K562 (cell line): ENCODE measurements around the gene CD72. TPM values are rescaled to one million over a fixed set of nuclear protein-coding genes. Genes with fewer than 3 reads are reported as not detected.

Experiments
- ATAC-seq: fragments of 200-7000 bp; cut with Tn5 transposase; 3 replicates; pipeline ENCODE4 v1.9.1; 2020; ENCODE audit warnings: moderate library complexity
- BruUV-seq: library from RNA; stranded (reverse); fragments of 400-500 nt; replicated peaks from 2 replicates; lab custom pipeline; 2021; lab: Mats Ljungman, UMichigan
- CTCF ChIA-PET: fragments of 300-600 bp; formaldehyde crosslinking; extraction: SDS; loops from one replicate; lab custom pipeline; 2021; ENCODE audit warnings: low intra/inter-chr PET ratio; lab: Yijun Ruan, JAX
- POLR2A ChIA-PET: fragments of 300-600, 350-650 bp; sonication (Branson Sonifier 250); formaldehyde crosslinking; extraction: SDS; loops from one replicate; lab custom pipeline; 2021; ENCODE audit warnings: antibody characterized with exemption, inconsistent platforms; lab: Yijun Ruan, JAX
- DNase-seq, 4 experiments: peaks; one replicate each; pipeline versions ENCODE4 v3.0.0 to v3.0.0-alpha.2; 2011 to 2018; ENCODE audit warnings: low spot score in 3 of 4, mixed read lengths in 3 of 4; ENCODE audit errors: extremely low read depth in 1 of 4
- FAIRE-seq: peaks from 2 replicates; lab custom pipeline; 2011; peaks lifted over from hg19 to GRCh38; lab: Jason Lieb, UNC
- H2AFZ ChIP-seq: 2 replicates; pipeline ENCODE4 v1.6.0; 2011; ENCODE audit warnings: low read depth, low read length, control low read depth, inconsistent platforms
- H3K27ac ChIP-seq: fragments of 200-600 bp; 3 replicates; pipeline ENCODE4 v1.8.0; 2011; ENCODE audit warnings: low read depth, mild to moderate bottlenecking, control low read depth, inconsistent platforms, low read length, moderate library complexity, mixed read lengths; ENCODE audit errors: extremely low read depth
- H3K27me3 ChIP-seq, 2 experiments: fragments of 300-600 bp in 1 of 2; 2 replicates in 1 of 2; 3 replicates in 1 of 2; pipeline versions ENCODE4 v1.6.0 to v1.8.0; 2011; ENCODE audit warnings: inconsistent platforms in 2 of 2, low read length in 2 of 2, mild to moderate bottlenecking in 1 of 2, mixed read lengths in 1 of 2, moderate library complexity in 1 of 2; ENCODE audit not compliant: control insufficient read depth in 2 of 2, insufficient read depth in 2 of 2
- H3K36me3 ChIP-seq: fragments of 300-600 bp; 3 replicates; pipeline ENCODE4 v1.8.0; 2011; ENCODE audit warnings: mild to moderate bottlenecking, low read length, inconsistent platforms; ENCODE audit not compliant: control insufficient read depth, insufficient read depth
- H3K4me1 ChIP-seq, 2 experiments: fragments of 200-600 bp in 1 of 2; replicated peaks in 1 of 2; 2 replicates in 1 of 2; 3 replicates in 1 of 2; pipeline versions ENCODE4 v1.5.1 to v1.8.0; 2011; ENCODE audit warnings: inconsistent platforms in 2 of 2, low read length in 2 of 2, mild to moderate bottlenecking in 1 of 2, mixed read lengths in 1 of 2, moderate library complexity in 1 of 2; ENCODE audit not compliant: control insufficient read depth in 2 of 2, insufficient read depth in 2 of 2
- H3K4me2 ChIP-seq: 2 replicates; pipeline ENCODE4 v1.6.1; 2011; ENCODE audit warnings: low read length, control low read depth, inconsistent platforms, mixed read lengths; ENCODE audit not compliant: insufficient read depth
- H3K4me3 ChIP-seq: fragments of 200-600 bp; sonication (generic), shearing (Covaris generic); 2 replicates; pipeline ENCODE4 v1.5.1; 2016; ENCODE audit warnings: control low read depth, inconsistent platforms
- H3K79me2 ChIP-seq: fragments of 200-600 bp; 3 replicates; pipeline ENCODE4 v1.8.0; 2011; ENCODE audit warnings: low read length, inconsistent platforms; ENCODE audit not compliant: control insufficient read depth, insufficient read depth
- H3K9ac ChIP-seq, 2 experiments: 2 replicates each; pipeline versions ENCODE4 v1.6.0 to v1.6.1; 2011; ENCODE audit warnings: low read depth in 2 of 2, low read length in 2 of 2, control low read depth in 1 of 2, inconsistent platforms in 1 of 2, mild to moderate bottlenecking in 1 of 2, mixed read lengths in 1 of 2; ENCODE audit not compliant: insufficient read depth in 1 of 2
- H3K9me1 ChIP-seq: one replicate; pipeline ENCODE4 v1.6.0; 2011; ENCODE audit warnings: inconsistent platforms, mild to moderate bottlenecking, low read length, moderate library complexity; ENCODE audit not compliant: control insufficient read depth, insufficient read depth
- H3K9me3 ChIP-seq: replicated peaks from 2 replicates; pipeline ENCODE4 v1.5.1; 2011; ENCODE audit warnings: low read depth, low read length, inconsistent platforms; ENCODE audit not compliant: control insufficient read depth, insufficient read depth
- H4K20me1 ChIP-seq: replicated peaks from 2 replicates; pipeline ENCODE4 v1.6.1; 2011; ENCODE audit warnings: low read length, inconsistent platforms, mixed read lengths; ENCODE audit not compliant: control insufficient read depth, insufficient read depth
- ELF1 ChIP-seq: fragments of 200-800 bp; sonication (Bioruptor generic); IDR thresholded peaks from 2 replicates; pipeline ENCODE4 v1.6.1; 2016; ENCODE audit warnings: missing genetic modification characterization, missing compliant biosample characterization
- NCOR1 ChIP-seq: fragments of 450-650 bp; IDR thresholded peaks from 2 replicates; pipeline ENCODE4 v1.6.1; 2016; ENCODE audit warnings: mild to moderate bottlenecking, moderate library complexity
- NFRKB ChIP-seq: fragments of 450-650 bp; IDR thresholded peaks from 2 replicates; pipeline ENCODE4 v1.6.1; 2016; ENCODE audit warnings: low read depth
- ZNF23 ChIP-seq: fragments of 250-450 bp; sonication (Bioruptor Pico); IDR thresholded peaks from 2 replicates; pipeline ENCODE4 v1.4.0; 2020; ENCODE audit warnings: mild to moderate bottlenecking
- ZNF324 ChIP-seq: fragments of 250-450 bp; sonication (Bioruptor Pico); IDR thresholded peaks from 2 replicates; pipeline ENCODE4 v1.4.0; 2020; ENCODE audit warnings: mild to moderate bottlenecking
- WGBS: fragments of 100-300 bp; shearing (Covaris generic); methylation state at CpG from one replicate; pipeline ENCODE4 v1.1.6; 2016; ENCODE audit warnings: low coverage, mixed read lengths; ENCODE audit not compliant: insufficient coverage; ENCODE audit errors: missing lambda C conversion rate; 5-methylcytosine and 5-hydroxymethylcytosine counted together
- in situ Hi-C: fragments of 300-500 bp; cut with MboI; formaldehyde crosslinking; loops from 4 replicates; pipeline ENCODE4 v1.15.0; 2018; ENCODE audit warnings: inconsistent platforms, mixed read lengths
- intact Hi-C: fragments of 100-400 bp; cut with micrococcal nuclease; formaldehyde crosslinking; loops from 2 replicates; pipeline ENCODE4 v1.14.2; 2022
- microRNA-seq: library from miRNA; unstranded; fragments of <30 nt; microRNA quantifications from one replicate; pipeline ENCODE4, GENCODE V29; 2018; ENCODE audit warnings: borderline microRNAs expressed
- polyA plus RNA-seq, 8 experiments: library from polyadenylated mRNA; depleted of rRNA in 4 of 8; stranded (reverse) in 5 of 8; unstranded in 3 of 8; fragments of >200 nt; fragmentation: Nextera tagmentation in 2 of 8; fragmentation: Illumina TruSeq in 1 of 8; extraction: Ambion mirVana in 2 of 8; extraction: Trizol in 1 of 8; gene quantifications; 2 replicates each; pipeline versions ENCODE4 v1.2.1 to v1.2.3, GENCODE V29; 2011 to 2014; ENCODE audit warnings: inconsistent platforms in 1 of 8, missing spikeins in 1 of 8
- small RNA-seq: library from RNA; depleted of rRNA; stranded (forward); fragments of <200 nt; gene quantifications from one replicate; pipeline ENCODE3, GENCODE V24; 2014
- total RNA-seq, 7 experiments: library from RNA; depleted of rRNA in 6 of 7; stranded (reverse); fragments of >200 nt in 6 of 7; fragmentation: Illumina TruSeq in 2 of 7; extraction: Trizol in 2 of 7; gene quantifications; 2 replicates each; pipeline versions ENCODE4 v1.2.1 to v1.2.3, GENCODE V29; 2011 to 2021; ENCODE audit warnings: low replicate concordance in 1 of 7
- TF ChIP-seq, protein P1 (sequence below): fragments of 250-450 bp; sonication (Bioruptor Pico); IDR thresholded peaks from 2 replicates; pipeline ENCODE4 v1.8.0; 2021; ENCODE audit warnings: mild to moderate bottlenecking, moderate library complexity
- TF ChIP-seq, protein P2 (sequence below): fragments of 150-350 bp; conservative IDR thresholded peaks from 2 replicates; pipeline ENCODE4 v1.6.1; 2014; ENCODE audit warnings: low read length

The CD72 gene
- total and polyA plus RNA-seq, 9 of the 15 experiments (the other 6 are each of a cell fraction or from before 2014, with no cell fraction given), result 0.11 to 0.78 (median 0.27) TPM; not detected in 1

- ChIA-PET CTCF (no interaction called here), POLR2A (no interaction called here)
- Histone ChIP-seq H2AFZ (no peak overlapping the region), H3K79me2 (no peaks in the 10 kb centered on the region), H3K4me3 (no peak overlapping the region), H3K27ac (no peak overlapping the region), H4K20me1 (no peaks in the 10 kb centered on the region), H3K27me3 (no peaks in the 10 kb centered on the region), H3K9ac (no peak overlapping the region; a peak in 1 of 4 replicates), H3K9me3 (no peaks in the 10 kb centered on the region), H3K4me1 (peaks cover 0 to 4% of the 10 kb centered on the region in 2 experiments; a peak in 1 of 5 replicates), H3K36me3 (peaks cover 13% of the 10 kb centered on the region; the same call in 1 of the 3 replicates), H3K9me1 (no peaks in the 10 kb centered on the region), H3K4me2 (no peak overlapping the region)
- FAIRE-seq, result no peak
- ATAC-seq, result no peak
- DNase-seq, result no peak
- in situ Hi-C loops (loop anchor here (25.0 kb wide), 1 partner anchor 673 kb away; a partner anchor contains a TSS), intact Hi-C loops (no loop called here)
- BruUV-seq, result no TSS peak
- TF ChIP-seq, protein P1, sequence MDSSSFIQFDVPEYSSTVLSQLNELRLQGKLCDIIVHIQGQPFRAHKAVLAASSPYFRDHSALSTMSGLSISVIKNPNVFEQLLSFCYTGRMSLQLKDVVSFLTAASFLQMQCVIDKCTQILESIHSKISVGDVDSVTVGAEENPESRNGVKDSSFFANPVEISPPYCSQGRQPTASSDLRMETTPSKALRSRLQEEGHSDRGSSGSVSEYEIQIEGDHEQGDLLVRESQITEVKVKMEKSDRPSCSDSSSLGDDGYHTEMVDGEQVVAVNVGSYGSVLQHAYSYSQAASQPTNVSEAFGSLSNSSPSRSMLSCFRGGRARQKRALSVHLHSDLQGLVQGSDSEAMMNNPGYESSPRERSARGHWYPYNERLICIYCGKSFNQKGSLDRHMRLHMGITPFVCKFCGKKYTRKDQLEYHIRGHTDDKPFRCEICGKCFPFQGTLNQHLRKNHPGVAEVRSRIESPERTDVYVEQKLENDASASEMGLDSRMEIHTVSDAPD, result no peak
- TF ChIP-seq ZNF324 (no peak), ELF1 (tag) (no peak), NCOR1 (no peak), NFRKB (no peak), ZNF23 (no peak)
- TF ChIP-seq, protein P2, sequence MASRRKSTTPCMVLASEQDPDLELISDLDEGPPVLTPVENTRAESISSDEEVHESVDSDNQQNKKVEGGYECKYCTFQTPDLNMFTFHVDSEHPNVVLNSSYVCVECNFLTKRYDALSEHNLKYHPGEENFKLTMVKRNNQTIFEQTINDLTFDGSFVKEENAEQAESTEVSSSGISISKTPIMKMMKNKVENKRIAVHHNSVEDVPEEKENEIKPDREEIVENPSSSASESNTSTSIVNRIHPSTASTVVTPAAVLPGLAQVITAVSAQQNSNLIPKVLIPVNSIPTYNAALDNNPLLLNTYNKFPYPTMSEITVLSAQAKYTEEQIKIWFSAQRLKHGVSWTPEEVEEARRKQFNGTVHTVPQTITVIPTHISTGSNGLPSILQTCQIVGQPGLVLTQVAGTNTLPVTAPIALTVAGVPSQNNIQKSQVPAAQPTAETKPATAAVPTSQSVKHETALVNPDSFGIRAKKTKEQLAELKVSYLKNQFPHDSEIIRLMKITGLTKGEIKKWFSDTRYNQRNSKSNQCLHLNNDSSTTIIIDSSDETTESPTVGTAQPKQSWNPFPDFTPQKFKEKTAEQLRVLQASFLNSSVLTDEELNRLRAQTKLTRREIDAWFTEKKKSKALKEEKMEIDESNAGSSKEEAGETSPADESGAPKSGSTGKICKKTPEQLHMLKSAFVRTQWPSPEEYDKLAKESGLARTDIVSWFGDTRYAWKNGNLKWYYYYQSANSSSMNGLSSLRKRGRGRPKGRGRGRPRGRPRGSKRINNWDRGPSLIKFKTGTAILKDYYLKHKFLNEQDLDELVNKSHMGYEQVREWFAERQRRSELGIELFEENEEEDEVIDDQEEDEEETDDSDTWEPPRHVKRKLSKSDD, result no peak
- 91% methylated on average over 13 of the region's 24 CpGs for WGBS
Measured at GRCh38 chr9:35560625-35561337, 57.4 kb downstream of the CD72 start.

Small RNA genes within 50 kb of the gene (microRNA-seq; reads per million reads assigned to microRNA genes)
- gene MIR4667, result 0.36 reads per million

Small RNA genes within 50 kb of the gene (small RNA-seq; reads per million reads assigned to genes)
- gene MIR4667, result not detected
- gene RMRP, result not detected
- not detected for gene RPS29P17

Other genes starting within 250 kb of the CD72 start
Only the 7 nearest of the 18 such genes appear.
- gene TESK1, start 13.2 kb downstream of the CD72 start, total RNA-seq (2014; rRNA removed), result 3.7 and 4.8 TPM in 2 replicates
- 1.8 and 2.1 TPM in 2 replicates for gene TESK1, start 13.2 kb downstream of the CD72 start, total RNA-seq (2014; rRNA removed; fragmentation: Illumina TruSeq; extraction: Trizol)
- gene TESK1, start 13.2 kb downstream of the CD72 start, total RNA-seq (2015; rRNA removed; fragmentation: Illumina TruSeq; extraction: Trizol), result 4.1 and 4.3 TPM in 2 replicates
- 7.9 and 10.4 TPM in 2 replicates for gene TESK1, start 13.2 kb downstream of the CD72 start, total RNA-seq (2021)
- gene TESK1, start 13.2 kb downstream of the CD72 start, polyA plus RNA-seq (2011; rRNA removed), result 5.9 and 6.2 TPM in 2 replicates
- 6.0 and 7.4 TPM in 2 replicates for gene TESK1, start 13.2 kb downstream of the CD72 start, polyA plus RNA-seq (2014; fragmentation: Illumina TruSeq; extraction: Trizol)
- under 1 TPM; 0.07 to 0.21 TPM for gene TESK1, start 13.2 kb downstream of the CD72 start, polyA plus RNA-seq (2014; fragmentation: Nextera tagmentation; extraction: Ambion mirVana)
- gene TESK1, start 13.2 kb downstream of the CD72 start, polyA plus RNA-seq (2014; rRNA removed), result 5.9 and 8.1 TPM in 2 replicates
- gene SIT1, start 32.5 kb upstream of the CD72 start, total RNA-seq (2014; rRNA removed), result not detected in 2 replicates
- not detected in 2 replicates for gene SIT1, start 32.5 kb upstream of the CD72 start, total RNA-seq (2014; rRNA removed; fragmentation: Illumina TruSeq; extraction: Trizol)
- not detected in 2 replicates for gene SIT1, start 32.5 kb upstream of the CD72 start, total RNA-seq (2015; rRNA removed; fragmentation: Illumina TruSeq; extraction: Trizol)
- gene SIT1, start 32.5 kb upstream of the CD72 start, total RNA-seq (2021), result 0.16 TPM in 1 of 2 replicates, not detected in the other
- not detected in 2 replicates for gene SIT1, start 32.5 kb upstream of the CD72 start, polyA plus RNA-seq (2011; rRNA removed)
- not detected in 2 replicates for gene SIT1, start 32.5 kb upstream of the CD72 start, polyA plus RNA-seq (2014; fragmentation: Illumina TruSeq; extraction: Trizol)
- not detected for gene SIT1, start 32.5 kb upstream of the CD72 start, polyA plus RNA-seq (2014; fragmentation: Nextera tagmentation; extraction: Ambion mirVana)
- 0.13 TPM in 1 of 2 replicates, not detected in the other for gene SIT1, start 32.5 kb upstream of the CD72 start, polyA plus RNA-seq (2014; rRNA removed)
- 32,097 and 89,974 TPM in 2 replicates for gene RMRP, start 39.6 kb upstream of the CD72 start, total RNA-seq (2014; rRNA removed)
- gene RMRP, start 39.6 kb upstream of the CD72 start, total RNA-seq (2014; rRNA removed; fragmentation: Illumina TruSeq; extraction: Trizol), result 175 and 799 TPM in 2 replicates
- 29,003 and 31,020 TPM in 2 replicates for gene RMRP, start 39.6 kb upstream of the CD72 start, total RNA-seq (2015; rRNA removed; fragmentation: Illumina TruSeq; extraction: Trizol)
- 25,789 and 26,070 TPM in 2 replicates for gene RMRP, start 39.6 kb upstream of the CD72 start, total RNA-seq (2021)
- 30.6 and 75.7 TPM in 2 replicates for gene RMRP, start 39.6 kb upstream of the CD72 start, polyA plus RNA-seq (2011; rRNA removed)
- gene RMRP, start 39.6 kb upstream of the CD72 start, polyA plus RNA-seq (2014; fragmentation: Illumina TruSeq; extraction: Trizol), result not detected in 2 replicates
- gene RMRP, start 39.6 kb upstream of the CD72 start, polyA plus RNA-seq (2014; fragmentation: Nextera tagmentation; extraction: Ambion mirVana), result not detected
- gene RMRP, start 39.6 kb upstream of the CD72 start, polyA plus RNA-seq (2014; rRNA removed), result 968 and 2,315 TPM in 2 replicates
- 8.1 and 10.8 TPM in 2 replicates for gene CCDC107, start 39.9 kb upstream of the CD72 start, total RNA-seq (2014; rRNA removed)
- gene CCDC107, start 39.9 kb upstream of the CD72 start, total RNA-seq (2014; rRNA removed; fragmentation: Illumina TruSeq; extraction: Trizol), result 3.5 and 4.2 TPM in 2 replicates
- gene CCDC107, start 39.9 kb upstream of the CD72 start, total RNA-seq (2015; rRNA removed; fragmentation: Illumina TruSeq; extraction: Trizol), result 6.0 and 6.1 TPM in 2 replicates
- 7.0 and 9.7 TPM in 2 replicates for gene CCDC107, start 39.9 kb upstream of the CD72 start, total RNA-seq (2021)
- 6.6 and 7.7 TPM in 2 replicates for gene CCDC107, start 39.9 kb upstream of the CD72 start, polyA plus RNA-seq (2011; rRNA removed)
- gene CCDC107, start 39.9 kb upstream of the CD72 start, polyA plus RNA-seq (2014; fragmentation: Illumina TruSeq; extraction: Trizol), result 4.7 and 5.1 TPM in 2 replicates
- under 1 TPM in 1 of 2 experiments, not detected in 1; 0.35 TPM for gene CCDC107, start 39.9 kb upstream of the CD72 start, polyA plus RNA-seq (2014; fragmentation: Nextera tagmentation; extraction: Ambion mirVana)
- 9.9 and 11.3 TPM in 2 replicates for gene CCDC107, start 39.9 kb upstream of the CD72 start, polyA plus RNA-seq (2014; rRNA removed)
- gene ARHGEF39, start 46.8 kb upstream of the CD72 start, total RNA-seq (2014; rRNA removed), result 7.6 and 7.7 TPM in 2 replicates
- 10.0 and 12.0 TPM in 2 replicates for gene ARHGEF39, start 46.8 kb upstream of the CD72 start, total RNA-seq (2014; rRNA removed; fragmentation: Illumina TruSeq; extraction: Trizol)
- 12.7 and 12.9 TPM in 2 replicates for gene ARHGEF39, start 46.8 kb upstream of the CD72 start, total RNA-seq (2015; rRNA removed; fragmentation: Illumina TruSeq; extraction: Trizol)
- gene ARHGEF39, start 46.8 kb upstream of the CD72 start, total RNA-seq (2021), result 15.1 and 16.1 TPM in 2 replicates
- gene ARHGEF39, start 46.8 kb upstream of the CD72 start, polyA plus RNA-seq (2011; rRNA removed), result 20.7 and 20.8 TPM in 2 replicates
- gene ARHGEF39, start 46.8 kb upstream of the CD72 start, polyA plus RNA-seq (2014; fragmentation: Illumina TruSeq; extraction: Trizol), result 19.6 and 21.7 TPM in 2 replicates
- 1 to 10 TPM; 2.8 to 5.5 TPM for gene ARHGEF39, start 46.8 kb upstream of the CD72 start, polyA plus RNA-seq (2014; fragmentation: Nextera tagmentation; extraction: Ambion mirVana)
- gene ARHGEF39, start 46.8 kb upstream of the CD72 start, polyA plus RNA-seq (2014; rRNA removed), result 17.2 and 21.7 TPM in 2 replicates
- gene CA9, start 55.5 kb upstream of the CD72 start, total RNA-seq (2014; rRNA removed), result 0.36 and 0.45 TPM in 2 replicates
- not detected in 2 replicates for gene CA9, start 55.5 kb upstream of the CD72 start, total RNA-seq (2014; rRNA removed; fragmentation: Illumina TruSeq; extraction: Trizol)
- gene CA9, start 55.5 kb upstream of the CD72 start, total RNA-seq (2015; rRNA removed; fragmentation: Illumina TruSeq; extraction: Trizol), result not detected in 2 replicates
- gene CA9, start 55.5 kb upstream of the CD72 start, total RNA-seq (2021), result 0.63 and 0.73 TPM in 2 replicates
- gene CA9, start 55.5 kb upstream of the CD72 start, polyA plus RNA-seq (2011; rRNA removed), result 10.6 and 13.0 TPM in 2 replicates
- 0.15 and 0.24 TPM in 2 replicates for gene CA9, start 55.5 kb upstream of the CD72 start, polyA plus RNA-seq (2014; fragmentation: Illumina TruSeq; extraction: Trizol)
- gene CA9, start 55.5 kb upstream of the CD72 start, polyA plus RNA-seq (2014; fragmentation: Nextera tagmentation; extraction: Ambion mirVana), result not detected
- 0.60 TPM in 1 of 2 replicates, not detected in the other for gene CA9, start 55.5 kb upstream of the CD72 start, polyA plus RNA-seq (2014; rRNA removed)
- 4.5 TPM in 2 replicates for gene TPM2, start 71.5 kb upstream of the CD72 start, total RNA-seq (2014; rRNA removed)
- 1.7 and 1.8 TPM in 2 replicates for gene TPM2, start 71.5 kb upstream of the CD72 start, total RNA-seq (2014; rRNA removed; fragmentation: Illumina TruSeq; extraction: Trizol)
- gene TPM2, start 71.5 kb upstream of the CD72 start, total RNA-seq (2015; rRNA removed; fragmentation: Illumina TruSeq; extraction: Trizol), result 2.9 and 3.3 TPM in 2 replicates
- 6.9 and 9.1 TPM in 2 replicates for gene TPM2, start 71.5 kb upstream of the CD72 start, total RNA-seq (2021)
- gene TPM2, start 71.5 kb upstream of the CD72 start, polyA plus RNA-seq (2011; rRNA removed), result 4.6 and 7.9 TPM in 2 replicates
- gene TPM2, start 71.5 kb upstream of the CD72 start, polyA plus RNA-seq (2014; fragmentation: Illumina TruSeq; extraction: Trizol), result 4.9 and 5.2 TPM in 2 replicates
- under 1 TPM; 0.28 to 0.56 TPM for gene TPM2, start 71.5 kb upstream of the CD72 start, polyA plus RNA-seq (2014; fragmentation: Nextera tagmentation; extraction: Ambion mirVana)
- 9.8 and 16.1 TPM in 2 replicates for gene TPM2, start 71.5 kb upstream of the CD72 start, polyA plus RNA-seq (2014; rRNA removed)